ENCODE results near the gene RGL3. TPM values are rescaled to one million over a fixed set of nuclear protein-coding genes. Genes with fewer than 3 reads are reported as not detected.

Gene RGL3
- polyA plus RNA-seq, 4 donors, result 1.1 to 5.6 (median 1.5) TPM; not detected in 1

DNA sequence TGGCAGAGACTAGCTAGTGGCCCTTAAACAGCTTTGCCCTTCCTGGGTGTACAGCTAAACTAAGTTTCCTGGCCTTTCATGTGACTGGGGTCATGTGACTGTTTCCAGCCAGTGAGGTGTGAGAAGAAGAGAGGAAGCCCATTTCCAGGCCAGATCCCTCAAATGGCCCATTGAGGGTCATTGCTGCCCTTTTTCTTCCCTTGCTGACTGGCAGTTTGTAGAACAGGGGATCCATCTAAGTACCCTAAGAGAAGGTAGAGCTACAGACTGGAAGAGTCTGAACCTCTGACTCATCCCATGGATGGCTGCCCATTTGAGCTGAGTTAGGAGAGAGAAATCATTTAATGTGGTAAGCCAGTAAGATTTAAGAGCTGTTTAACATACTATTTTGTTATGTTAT is 41.9 kb downstream of the RGL3 start:
- FAIRE-seq (no peak), DNase-seq (peak; percentile 27 to 49)
- Histone ChIP-seq H3K36me3 (ENCODE audit: control insufficient read depth in 3 of 3, insufficient read depth in 2 of 3, low read depth in 1 of 3, low read length in 3 of 3) (peaks cover 0 to 28% (median 0%) of the 10 kb centered on the region in 3 donors), H3K9me3 (ENCODE audit: control insufficient read depth in 2 of 2, insufficient read depth in 1 of 2, low read depth in 1 of 2, low read length in 1 of 2) (no peaks in the 10 kb centered on the region), H3K27me3 (ENCODE audit: control insufficient read depth in 3 of 3, insufficient read depth in 3 of 3, low read length in 3 of 3) (peaks cover 0 to 5% (median 0%) of the 10 kb centered on the region in 3 donors), H3K4me1 (ENCODE audit: control insufficient read depth in 3 of 3, insufficient read depth in 2 of 3, low read depth in 1 of 3, low read length in 2 of 3) (peaks cover 0 to 28% (median 8%) of the 10 kb centered on the region in 3 donors), H3K4me3 (ENCODE audit: low read depth in 1 of 3, low read length in 3 of 3) (no peak overlapping the region), H3K27ac (ENCODE audit: low read depth in 1 of 3, low read length in 2 of 3) (peak overlapping the region in 2 of 3 donors; percentile 8 to 49)

- no peaks in the 10 kb centered on the region for H3K9me3 ChIP-seq (ENCODE audit: control insufficient read depth in 2 of 2, insufficient read depth in 1 of 2, low read depth in 1 of 2, low read length in 1 of 2)
- DNase-seq, result peak in 1 of 2 donors; percentile 55
- peak overlapping the region; percentile 25 to 100 (median 89) for H3K27ac ChIP-seq (ENCODE audit: low read depth in 1 of 3, low read length in 2 of 3)
- H3K4me1 ChIP-seq (ENCODE audit: control insufficient read depth in 3 of 3, insufficient read depth in 2 of 3, low read depth in 1 of 3, low read length in 2 of 3), result peaks cover 0 to 16% (median 4%) of the 10 kb centered on the region in 3 donors
- peak overlapping the region; percentile 40 to 60 (median 44) for H3K4me3 ChIP-seq (ENCODE audit: low read depth in 1 of 3, low read length in 3 of 3)
- 8 to 14% (median 12%) methylated on average over 27 of the region's 27 CpGs for WGBS, 3 donors
- no peaks in the 10 kb centered on the region for H3K27me3 ChIP-seq (ENCODE audit: control insufficient read depth in 3 of 3, insufficient read depth in 3 of 3, low read length in 3 of 3)
- peaks cover 0 to 27% (median 0%) of the 10 kb centered on the region in 3 donors for H3K36me3 ChIP-seq (ENCODE audit: control insufficient read depth in 3 of 3, insufficient read depth in 2 of 3, low read depth in 1 of 3, low read length in 3 of 3)
- no peak for FAIRE-seq
Measured at GRCh38 chr19:11375143-11375948, 43.8 kb downstream of the RGL3 start.

- DNase-seq (peak; percentile 99 to 100), FAIRE-seq (peak; percentile 82)
- H3K27me3 ChIP-seq (ENCODE audit: control insufficient read depth in 3 of 3, insufficient read depth in 3 of 3, low read length in 3 of 3), result no peaks in the 10 kb centered on the region
- WGBS, 3 donors, result 0 to 1% (median 0%) methylated on average over 43 to 44 of the region's 44 CpGs
- H3K4me1 ChIP-seq (ENCODE audit: control insufficient read depth in 3 of 3, insufficient read depth in 2 of 3, low read depth in 1 of 3, low read length in 2 of 3), result peaks cover 0 to 16% (median 4%) of the 10 kb centered on the region in 3 donors
- peak within 1 kb of the TSS; percentile 89 to 100 (median 90) for H3K27ac ChIP-seq (ENCODE audit: low read depth in 1 of 3, low read length in 2 of 3)
- H3K9me3 ChIP-seq (ENCODE audit: control insufficient read depth in 2 of 2, insufficient read depth in 1 of 2, low read depth in 1 of 2, low read length in 1 of 2), result no peaks in the 10 kb centered on the region
- peak within 1 kb of the TSS; percentile 55 to 74 (median 60) for H3K4me3 ChIP-seq (ENCODE audit: low read depth in 1 of 3, low read length in 3 of 3)
- peaks cover 0 to 22% (median 0%) of the 10 kb centered on the region in 3 donors for H3K36me3 ChIP-seq (ENCODE audit: control insufficient read depth in 3 of 3, insufficient read depth in 2 of 3, low read depth in 1 of 3, low read length in 3 of 3)
Measured at GRCh38 chr19:11374433-11375142, 44.5 kb downstream of the RGL3 start, which contains the start of gene SWSAP1. Gene SWSAP1 (plus strand): TSS chr19:11374666. CDS start chr19:11374681, 15 bp downstream.

- FAIRE-seq (no peak), DNase-seq (no peak)
- Histone ChIP-seq H3K36me3 (ENCODE audit: control insufficient read depth in 3 of 3, insufficient read depth in 2 of 3, low read depth in 1 of 3, low read length in 3 of 3) (peaks cover 0 to 27% (median 0%) of the 10 kb centered on the region in 3 donors), H3K27ac (ENCODE audit: low read depth in 1 of 3, low read length in 2 of 3) (peak overlapping the region in 2 of 3 donors; percentile 89 to 100), H3K27me3 (ENCODE audit: control insufficient read depth in 3 of 3, insufficient read depth in 3 of 3, low read length in 3 of 3) (no peaks in the 10 kb centered on the region), H3K4me3 (ENCODE audit: low read depth in 1 of 3, low read length in 3 of 3) (peak overlapping the region in 2 of 3 donors; percentile 55 to 60), H3K9me3 (ENCODE audit: control insufficient read depth in 2 of 2, insufficient read depth in 1 of 2, low read depth in 1 of 2, low read length in 1 of 2) (no peaks in the 10 kb centered on the region), H3K4me1 (ENCODE audit: control insufficient read depth in 3 of 3, insufficient read depth in 2 of 3, low read depth in 1 of 3, low read length in 2 of 3) (peaks cover 0 to 16% (median 4%) of the 10 kb centered on the region in 3 donors)
- WGBS, 3 donors, result 10 to 34% (median 16%) methylated on average over 11 of the region's 11 CpGs
Measured at GRCh38 chr19:11373885-11374432, 45.2 kb downstream of the RGL3 start.

DNA sequence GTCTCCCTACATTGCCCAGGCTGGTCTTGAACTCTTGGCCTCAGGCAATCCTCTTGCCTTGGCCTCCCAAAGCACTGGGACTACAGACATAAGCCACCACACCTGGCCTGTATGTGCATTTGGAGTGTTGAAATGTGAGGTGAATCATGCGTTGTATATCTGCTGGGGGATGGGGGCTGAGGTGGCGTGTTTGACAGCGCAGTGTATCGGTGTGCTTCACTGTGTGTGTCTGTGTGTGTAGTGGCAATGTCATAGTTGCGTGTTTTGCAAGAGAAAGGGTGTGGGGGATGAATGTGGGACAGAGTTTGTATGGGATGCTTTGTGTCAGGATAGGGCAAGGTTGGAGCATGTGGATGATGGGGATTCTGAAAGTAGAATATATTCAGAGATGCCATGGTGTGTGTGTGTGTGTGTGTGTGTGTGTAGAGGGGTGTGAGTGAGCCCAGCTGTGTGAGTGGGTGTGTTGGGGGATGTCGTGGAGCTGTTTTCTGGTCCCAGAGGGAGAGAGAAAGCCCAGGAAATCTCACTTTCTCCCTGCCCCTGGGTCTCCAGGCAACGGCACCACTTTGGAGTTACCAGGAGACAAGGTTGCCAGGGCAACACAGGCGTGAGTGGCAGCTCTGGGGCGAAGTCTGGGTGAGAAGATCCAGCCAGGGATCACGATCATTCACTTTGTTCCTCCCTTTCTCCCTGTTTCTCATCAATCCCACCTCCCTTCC is 45.8 kb downstream of the RGL3 start:
- Histone ChIP-seq H3K4me1 (ENCODE audit: control insufficient read depth in 3 of 3, insufficient read depth in 2 of 3, low read depth in 1 of 3, low read length in 2 of 3) (peaks cover 0 to 16% (median 4%) of the 10 kb centered on the region in 3 donors), H3K27ac (ENCODE audit: low read depth in 1 of 3, low read length in 2 of 3) (peak overlapping the region in 1 of 3 donors; percentile 89), H3K9me3 (ENCODE audit: control insufficient read depth in 2 of 2, insufficient read depth in 1 of 2, low read depth in 1 of 2, low read length in 1 of 2) (no peaks in the 10 kb centered on the region), H3K27me3 (ENCODE audit: control insufficient read depth in 3 of 3, insufficient read depth in 3 of 3, low read length in 3 of 3) (no peaks in the 10 kb centered on the region), H3K4me3 (ENCODE audit: low read depth in 1 of 3, low read length in 3 of 3) (no peak overlapping the region), H3K36me3 (ENCODE audit: control insufficient read depth in 3 of 3, insufficient read depth in 2 of 3, low read depth in 1 of 3, low read length in 3 of 3) (peaks cover 0 to 23% (median 0%) of the 10 kb centered on the region in 3 donors)
- no peak for FAIRE-seq
- 47 to 53% (median 50%) methylated on average over 10 of the region's 10 CpGs for WGBS, 3 donors
- peak; percentile 63 to 71 for DNase-seq

DNA sequence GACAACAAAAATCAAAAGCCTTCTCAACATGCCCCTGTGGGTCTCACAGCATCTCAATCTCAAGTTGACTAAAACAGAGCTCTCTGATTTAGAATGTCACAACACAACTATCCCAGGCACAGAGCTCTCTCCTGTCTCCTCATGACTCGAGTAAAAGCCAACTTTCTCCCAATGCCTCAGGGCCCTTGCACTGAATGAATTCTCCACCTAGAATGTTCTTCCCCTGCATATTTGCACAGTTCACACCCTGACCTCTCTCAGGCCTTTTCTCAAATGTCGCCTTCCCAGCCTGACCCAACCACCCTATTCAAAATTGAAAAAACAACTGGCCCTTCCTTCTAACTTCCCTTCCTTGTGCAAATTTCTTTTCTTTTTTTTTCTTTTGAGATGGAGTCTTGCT is 48.4 kb downstream of the RGL3 start:
- Histone ChIP-seq H3K36me3 (ENCODE audit: control insufficient read depth in 3 of 3, insufficient read depth in 2 of 3, low read depth in 1 of 3, low read length in 3 of 3) (peaks cover 0 to 26% (median 4%) of the 10 kb centered on the region in 3 donors), H3K27me3 (ENCODE audit: control insufficient read depth in 3 of 3, insufficient read depth in 3 of 3, low read length in 3 of 3) (no peaks in the 10 kb centered on the region), H3K4me1 (ENCODE audit: control insufficient read depth in 3 of 3, insufficient read depth in 2 of 3, low read depth in 1 of 3, low read length in 2 of 3) (peaks cover 0 to 13% (median 4%) of the 10 kb centered on the region in 3 donors), H3K27ac (ENCODE audit: low read depth in 1 of 3, low read length in 2 of 3) (no peak overlapping the region), H3K9me3 (ENCODE audit: control insufficient read depth in 2 of 2, insufficient read depth in 1 of 2, low read depth in 1 of 2, low read length in 1 of 2) (no peaks in the 10 kb centered on the region), H3K4me3 (ENCODE audit: low read depth in 1 of 3, low read length in 3 of 3) (no peak overlapping the region)
- DNase-seq, result no peak
- no peak for FAIRE-seq
- 89 to 100% (median 98%) methylated on average over 2 of the region's 2 CpGs for whole genome bisulfite sequencing, 3 donors

DNA sequence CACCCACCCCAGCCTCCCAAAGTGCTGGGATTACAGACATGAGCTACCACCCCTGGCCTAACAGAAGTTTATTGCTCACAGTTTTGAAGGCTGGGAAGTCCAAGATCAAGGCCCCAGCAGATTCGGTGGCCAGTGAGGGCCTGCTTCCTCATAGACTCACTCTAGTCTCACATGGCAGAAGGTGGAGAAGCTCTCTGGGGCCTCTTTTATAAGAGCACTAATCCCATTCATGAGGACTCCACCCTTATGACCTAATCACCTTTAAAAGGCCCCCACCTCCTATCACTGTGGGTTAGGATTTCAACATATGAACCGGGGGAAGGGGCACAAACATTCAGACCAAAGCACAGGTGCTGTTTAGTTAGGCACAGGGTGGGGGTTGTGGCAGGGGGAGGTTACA is 51.6 kb downstream of the RGL3 start:
- DNase-seq, result no peak
- Histone ChIP-seq H3K36me3 (ENCODE audit: control insufficient read depth in 3 of 3, insufficient read depth in 2 of 3, low read depth in 1 of 3, low read length in 3 of 3) (peaks cover 0 to 45% (median 4%) of the 10 kb centered on the region in 3 donors), H3K27me3 (ENCODE audit: control insufficient read depth in 3 of 3, insufficient read depth in 3 of 3, low read length in 3 of 3) (no peaks in the 10 kb centered on the region), H3K27ac (ENCODE audit: low read depth in 1 of 3, low read length in 2 of 3) (no peak overlapping the region), H3K9me3 (ENCODE audit: control insufficient read depth in 2 of 2, insufficient read depth in 1 of 2, low read depth in 1 of 2, low read length in 1 of 2) (no peaks in the 10 kb centered on the region), H3K4me1 (ENCODE audit: control insufficient read depth in 3 of 3, insufficient read depth in 2 of 3, low read depth in 1 of 3, low read length in 2 of 3) (peaks cover 0 to 2% (median 0%) of the 10 kb centered on the region in 3 donors), H3K4me3 (ENCODE audit: low read depth in 1 of 3, low read length in 3 of 3) (no peak overlapping the region)
- 71 to 85% (median 74%) methylated on average over 2 of the region's 2 CpGs for WGBS, 3 donors
- no peak for FAIRE-seq

Measured in small intestine (tissue), 7 donors.